PFSK-1 (cell line): ENCODE data around the gene SCAMP5.

Experiments
- FOXP2 ChIP-seq: optimal IDR thresholded peaks from 2 replicates; pipeline ENCODE3; 2011; ENCODE audit warnings: borderline replicate concordance, control low read depth, inconsistent platforms; ENCODE audit not compliant: insufficient read depth; ENCODE audit errors: extremely low read length, extremely low read depth
- POLR2AphosphoS5 ChIP-seq: IDR thresholded peaks from 2 replicates; pipeline ENCODE4 v1.6.1; 2012; ENCODE audit warnings: low read depth, mild to moderate bottlenecking, control low read depth, low read length, moderate library complexity
- SIN3A ChIP-seq: IDR thresholded peaks from 2 replicates; pipeline ENCODE4 v1.6.1; 2012; ENCODE audit warnings: mild to moderate bottlenecking, low read length, moderate library complexity, borderline replicate concordance; ENCODE audit not compliant: insufficient read depth
- TAF1 ChIP-seq: IDR thresholded peaks from 2 replicates; pipeline ENCODE4 v1.6.1; 2012; ENCODE audit warnings: low read length, control low read depth, borderline replicate concordance; ENCODE audit not compliant: insufficient read depth
- TF ChIP-seq, protein P1 (sequence below), 2 experiments: IDR thresholded peaks; 2 replicates each; pipeline versions ENCODE4 v1.6.1 to v1.8.0; 2011 to 2012; ENCODE audit warnings: low read depth in 2 of 2, low read length in 2 of 2, control low read depth in 1 of 2, inconsistent platforms in 1 of 2, mild to moderate bottlenecking in 1 of 2, moderate library complexity in 1 of 2; ENCODE audit not compliant: insufficient read depth in 1 of 2

SCAMP5 gene

DNA sequence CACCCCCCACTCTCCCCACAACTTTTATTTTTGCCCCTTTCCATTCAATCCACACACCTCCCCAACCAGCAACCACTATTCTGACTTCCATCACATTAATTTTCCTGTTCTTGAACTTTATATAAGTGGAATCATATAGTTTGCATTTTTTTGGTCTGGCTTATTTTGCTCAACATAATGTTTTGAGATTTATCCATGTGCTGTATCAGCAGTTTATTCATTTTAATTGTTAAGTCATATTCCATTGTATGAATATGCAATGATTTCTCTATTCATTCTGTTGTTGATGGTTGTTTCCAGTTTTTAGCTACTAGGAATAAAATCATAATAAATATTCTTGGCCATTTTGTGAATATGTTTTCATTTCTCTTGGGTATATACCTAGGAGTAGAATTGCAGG, 5.8 kb upstream of the SCAMP5 start:
- TF ChIP-seq, protein P1, sequence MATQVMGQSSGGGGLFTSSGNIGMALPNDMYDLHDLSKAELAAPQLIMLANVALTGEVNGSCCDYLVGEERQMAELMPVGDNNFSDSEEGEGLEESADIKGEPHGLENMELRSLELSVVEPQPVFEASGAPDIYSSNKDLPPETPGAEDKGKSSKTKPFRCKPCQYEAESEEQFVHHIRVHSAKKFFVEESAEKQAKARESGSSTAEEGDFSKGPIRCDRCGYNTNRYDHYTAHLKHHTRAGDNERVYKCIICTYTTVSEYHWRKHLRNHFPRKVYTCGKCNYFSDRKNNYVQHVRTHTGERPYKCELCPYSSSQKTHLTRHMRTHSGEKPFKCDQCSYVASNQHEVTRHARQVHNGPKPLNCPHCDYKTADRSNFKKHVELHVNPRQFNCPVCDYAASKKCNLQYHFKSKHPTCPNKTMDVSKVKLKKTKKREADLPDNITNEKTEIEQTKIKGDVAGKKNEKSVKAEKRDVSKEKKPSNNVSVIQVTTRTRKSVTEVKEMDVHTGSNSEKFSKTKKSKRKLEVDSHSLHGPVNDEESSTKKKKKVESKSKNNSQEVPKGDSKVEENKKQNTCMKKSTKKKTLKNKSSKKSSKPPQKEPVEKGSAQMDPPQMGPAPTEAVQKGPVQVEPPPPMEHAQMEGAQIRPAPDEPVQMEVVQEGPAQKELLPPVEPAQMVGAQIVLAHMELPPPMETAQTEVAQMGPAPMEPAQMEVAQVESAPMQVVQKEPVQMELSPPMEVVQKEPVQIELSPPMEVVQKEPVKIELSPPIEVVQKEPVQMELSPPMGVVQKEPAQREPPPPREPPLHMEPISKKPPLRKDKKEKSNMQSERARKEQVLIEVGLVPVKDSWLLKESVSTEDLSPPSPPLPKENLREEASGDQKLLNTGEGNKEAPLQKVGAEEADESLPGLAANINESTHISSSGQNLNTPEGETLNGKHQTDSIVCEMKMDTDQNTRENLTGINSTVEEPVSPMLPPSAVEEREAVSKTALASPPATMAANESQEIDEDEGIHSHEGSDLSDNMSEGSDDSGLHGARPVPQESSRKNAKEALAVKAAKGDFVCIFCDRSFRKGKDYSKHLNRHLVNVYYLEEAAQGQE (IDR thresholded peaks at IDR 0.05; ENCODE audit: insufficient read depth in 1 of 2, low read depth in 2 of 2, low read length in 2 of 2), result no peak
- no peak for TF ChIP-seq POLR2AphosphoS5
- TF ChIP-seq SIN3A, result no peak
- no peak for TF ChIP-seq FOXP2
- no peak for TF ChIP-seq TAF1

GRCh38 chr15:74992619-74993018, 2.7 kb upstream of the SCAMP5 start:
- TF ChIP-seq SIN3A (no peak), POLR2AphosphoS5 (no peak)

GRCh38 chr15:74994236-74994635, 1.1 kb upstream of the SCAMP5 start:
- TF ChIP-seq, protein P1 (IDR thresholded peaks at IDR 0.05; ENCODE audit: insufficient read depth in 1 of 2, low read depth in 2 of 2, low read length in 2 of 2), result no peak
- TF ChIP-seq SIN3A (no peak), TAF1 (no peak), POLR2AphosphoS5 (no peak)

DNA sequence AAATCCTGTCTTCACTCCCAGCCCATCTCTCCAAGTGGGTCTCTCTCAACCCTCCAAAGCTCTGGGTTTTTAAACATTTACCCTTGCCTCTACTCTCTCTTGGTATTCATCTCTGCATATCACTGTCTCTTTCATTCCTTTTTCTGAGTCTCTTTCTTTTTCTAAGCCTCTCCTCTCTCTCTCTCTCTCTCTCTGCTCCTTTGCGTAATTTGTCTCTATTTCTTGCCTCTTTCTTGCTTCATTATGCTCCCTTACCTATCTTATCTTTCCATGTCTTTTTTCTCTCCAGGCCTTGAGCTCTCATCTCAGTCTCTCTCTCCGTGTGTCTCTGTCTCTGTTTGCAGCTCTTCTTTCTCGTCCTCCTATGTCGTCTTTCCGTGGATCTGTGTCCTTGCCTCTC, 678 bp upstream of the SCAMP5 start:
- TF ChIP-seq TAF1 (no peak), SIN3A (no peak), FOXP2 (no peak), POLR2AphosphoS5 (no peak)
- TF ChIP-seq, protein P1 (IDR thresholded peaks at IDR 0.05; ENCODE audit: insufficient read depth in 1 of 2, low read depth in 2 of 2, low read length in 2 of 2), result no peak; a peak in 1 of 4 replicates

- TF ChIP-seq TAF1, result no peak
- no peak for TF ChIP-seq FOXP2
- no peak for TF ChIP-seq POLR2AphosphoS5
- TF ChIP-seq, protein P1 (IDR thresholded peaks at IDR 0.05; ENCODE audit: insufficient read depth in 1 of 2, low read depth in 2 of 2, low read length in 2 of 2), result no peak
- TF ChIP-seq SIN3A, result no peak
Measured at GRCh38 chr15:74995779-74996765, 709 bp downstream of the SCAMP5 start.
